Raji (cell line): ENCODE results near the gene MCEMP1.

Experiments used
- POLR2A ChIP-seq: IDR thresholded peaks from 2 replicates; pipeline ENCODE4 v1.6.1; 2011; ENCODE audit warnings: low read depth, low read length, control low read depth; ENCODE audit not compliant: insufficient read depth

The MCEMP1 gene

GRCh38 chr19:7639863-7640348 is 37.0 kb upstream of the MCEMP1 start:
- no peak for TF ChIP-seq POLR2A

DNA sequence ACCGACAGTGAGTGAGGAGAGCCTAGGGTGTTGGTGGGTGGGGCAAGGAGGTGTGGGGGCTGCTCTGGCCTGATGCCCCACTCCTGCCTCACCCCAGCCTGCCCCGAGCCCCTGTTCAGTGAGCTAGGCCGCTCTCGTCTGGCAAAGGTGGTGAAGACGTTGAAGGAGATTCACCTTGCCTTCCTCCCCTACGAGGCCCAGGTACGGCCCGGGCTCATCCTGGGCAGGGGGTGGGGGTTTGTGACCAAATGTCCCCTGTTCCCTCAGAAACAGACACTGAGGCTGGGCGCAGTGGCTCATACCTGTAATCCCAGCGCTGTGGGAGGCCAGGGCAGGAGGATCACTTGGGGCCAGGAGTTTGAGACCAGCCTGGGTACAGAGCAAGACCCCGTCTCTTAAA is 36.1 kb upstream of the MCEMP1 start:
- TF ChIP-seq POLR2A, result no peak

DNA sequence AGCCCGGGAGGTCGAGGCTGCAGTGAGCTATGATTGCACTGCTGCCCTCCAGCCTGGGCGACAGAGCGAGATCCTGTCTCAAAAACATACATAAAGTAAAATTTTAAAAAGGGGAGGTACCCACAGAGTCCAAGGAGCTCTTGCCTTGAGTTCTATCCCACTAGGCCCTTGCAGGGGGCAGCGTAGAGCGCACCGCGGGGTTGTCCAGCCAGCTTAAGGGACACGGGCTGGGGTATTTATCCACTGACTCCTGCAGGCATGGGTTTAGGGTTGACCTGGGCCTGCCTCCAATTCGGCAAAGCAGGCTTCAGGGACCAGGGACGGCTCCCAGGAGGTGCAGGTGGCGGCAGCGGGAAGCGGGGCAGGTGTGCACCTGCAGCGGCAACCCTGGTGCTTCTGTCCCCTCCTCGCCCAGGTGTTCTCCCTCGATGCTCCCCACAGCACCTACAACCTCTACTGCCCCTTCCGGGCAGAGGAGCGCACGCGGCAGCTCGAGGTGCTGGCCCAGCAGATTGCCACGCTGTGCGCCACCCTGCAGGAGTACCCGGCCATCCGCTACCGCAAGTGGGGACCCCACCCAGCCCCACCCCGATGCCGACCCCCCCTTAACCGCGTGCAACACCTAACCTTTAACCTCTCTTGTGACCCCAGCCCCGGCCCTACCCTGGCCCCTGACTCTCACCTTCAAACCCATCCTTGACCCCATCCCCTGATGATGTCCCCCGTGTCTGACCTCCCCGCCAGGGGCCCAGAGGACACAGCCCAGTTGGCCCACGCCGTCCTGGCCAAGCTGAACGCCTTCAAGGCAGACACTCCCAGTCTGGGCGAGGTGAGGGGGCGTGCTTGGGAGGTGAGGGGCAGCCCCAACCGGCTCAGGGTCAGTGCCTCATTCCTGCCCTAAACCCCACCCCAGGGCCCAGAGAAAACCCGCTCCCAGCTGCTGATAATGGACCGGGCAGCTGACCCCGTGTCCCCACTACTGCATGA is 35.3 kb upstream of the MCEMP1 start:
- TF ChIP-seq POLR2A, result no peak

- TF ChIP-seq POLR2A, result no peak
These were observed 34.4 kb upstream of the MCEMP1 start for GRCh38 chr19:7642295-7643030.

- no peak for TF ChIP-seq POLR2A
These were observed 33.9 kb upstream of the MCEMP1 start for GRCh38 chr19:7643031-7643415.

- no peak for TF ChIP-seq POLR2A
These were observed 32.4 kb upstream of the MCEMP1 start for GRCh38 chr19:7644550-7644877.

DNA sequence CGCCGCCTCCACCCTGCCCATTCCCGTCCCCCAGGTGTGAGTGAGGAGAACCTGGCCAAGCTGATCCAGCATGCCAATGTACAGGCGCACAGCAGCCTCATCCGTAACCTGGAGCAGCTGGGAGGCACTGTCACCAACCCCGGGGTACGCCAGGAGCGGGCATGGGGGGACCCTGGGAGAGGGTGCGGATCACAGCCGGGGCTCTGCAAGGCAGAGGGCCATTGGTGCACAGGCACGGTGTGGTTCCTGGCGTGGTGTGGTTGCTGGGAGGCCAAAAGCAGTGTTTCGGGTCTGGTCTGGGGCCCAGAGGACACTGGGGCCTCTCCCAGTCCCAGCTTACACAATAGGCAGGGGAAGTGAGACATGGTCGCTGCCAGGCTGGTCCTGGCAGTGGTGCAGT is 31.7 kb upstream of the MCEMP1 start:
- no peak for TF ChIP-seq POLR2A

DNA sequence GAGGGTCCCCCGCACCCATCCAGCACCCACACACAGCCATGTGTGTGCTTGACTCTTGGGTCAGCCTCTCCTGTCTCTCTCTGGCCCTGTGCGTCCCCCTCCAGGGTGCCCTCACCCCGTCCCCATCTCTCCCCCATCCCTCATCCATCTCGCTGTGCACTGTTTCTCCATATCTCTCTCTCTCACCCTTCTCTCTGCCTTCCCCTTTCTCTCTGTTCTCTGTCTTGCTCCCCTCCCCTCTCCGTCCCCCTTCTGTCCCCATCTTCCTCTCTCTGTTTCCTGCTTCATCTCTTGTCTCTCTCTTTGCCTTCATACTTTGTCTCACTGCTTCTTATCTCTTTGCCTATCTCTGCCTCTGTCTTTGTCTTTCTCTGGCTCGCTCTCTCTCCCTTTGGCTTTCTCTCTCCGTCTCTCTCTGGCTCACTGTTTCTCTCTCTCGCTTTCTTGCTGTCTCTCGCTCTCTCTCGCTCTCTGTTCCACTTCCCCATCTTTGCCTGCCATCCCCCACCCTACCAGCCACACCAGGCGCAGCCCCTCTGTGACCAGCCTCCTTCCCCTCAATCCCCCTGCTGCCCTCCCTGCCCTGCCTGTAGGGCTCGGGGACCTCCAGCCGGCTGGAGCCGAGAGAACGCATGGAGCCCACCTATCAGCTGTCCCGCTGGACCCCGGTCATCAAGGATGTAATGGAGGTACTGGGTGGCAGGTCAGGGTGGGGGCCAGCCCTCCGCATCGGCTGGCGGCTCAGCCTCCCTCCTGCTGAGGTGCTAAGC is 31.0 kb upstream of the MCEMP1 start:
- TF ChIP-seq POLR2A, result no peak

GRCh38 chr19:7646426-7646700 is 30.5 kb upstream of the MCEMP1 start:
- no peak for TF ChIP-seq POLR2A

DNA sequence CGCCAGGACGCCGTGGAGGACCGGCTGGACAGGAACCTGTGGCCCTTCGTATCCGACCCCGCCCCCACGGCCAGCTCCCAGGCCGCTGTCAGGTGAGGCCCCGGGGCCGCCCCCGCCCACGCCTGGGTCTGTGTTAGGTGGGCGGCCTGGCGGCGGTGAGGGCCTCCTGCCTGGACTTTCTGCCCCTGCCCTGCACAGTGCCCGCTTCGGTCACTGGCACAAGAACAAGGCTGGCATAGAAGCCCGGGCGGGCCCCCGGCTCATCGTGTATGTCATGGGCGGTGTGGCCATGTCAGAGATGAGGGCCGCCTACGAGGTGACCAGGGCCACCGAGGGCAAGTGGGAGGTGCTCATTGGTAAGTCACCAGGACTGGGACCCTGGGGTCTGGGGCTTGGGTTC is 29.7 kb upstream of the MCEMP1 start:
- TF ChIP-seq POLR2A, result no peak

DNA sequence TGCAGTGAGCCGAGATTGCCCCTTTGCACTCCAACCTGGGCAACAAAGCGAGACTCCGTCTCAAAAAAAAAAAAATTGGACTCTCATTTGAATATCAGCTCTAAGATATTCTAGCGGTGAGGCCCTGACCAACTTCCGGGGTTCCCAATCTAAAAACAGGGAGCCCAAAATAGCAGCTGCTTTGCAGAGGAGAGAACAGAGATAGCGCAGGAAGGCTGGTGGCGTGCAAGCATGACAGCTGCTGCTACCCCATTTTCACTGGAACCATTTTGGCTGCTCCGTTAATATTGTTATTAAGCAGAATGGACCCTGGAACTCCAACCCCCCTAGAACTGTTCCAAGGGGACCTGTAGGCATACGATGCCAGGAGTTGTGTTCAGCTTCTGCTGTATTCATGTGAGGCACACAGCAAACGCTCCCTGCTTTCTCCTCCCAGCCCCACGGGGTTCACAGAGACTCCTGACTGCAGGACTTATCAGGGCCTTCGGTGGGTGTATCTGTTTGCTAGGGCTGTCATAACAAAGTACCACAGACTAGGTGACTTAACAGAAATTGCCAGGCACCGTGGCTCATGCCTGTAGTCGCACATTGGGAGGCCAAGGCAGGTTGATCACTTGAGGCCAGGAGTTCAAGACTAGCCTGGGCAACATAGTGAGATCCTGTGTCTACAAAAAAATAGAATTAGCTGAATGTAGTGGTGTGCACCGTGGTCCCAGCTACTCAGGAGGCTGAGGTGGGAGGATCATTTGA is 28.4 kb upstream of the MCEMP1 start:
- TF ChIP-seq POLR2A, result no peak

GRCh38 chr19:7650148-7650547 is 26.7 kb upstream of the MCEMP1 start:
- no peak for TF ChIP-seq POLR2A

GRCh38 chr19:7652061-7652641 is 24.7 kb upstream of the MCEMP1 start:
- peak; percentile 33; the same call in 1 of the 2 replicates for TF ChIP-seq POLR2A

GRCh38 chr19:7654401-7654800 is 22.5 kb upstream of the MCEMP1 start:
- TF ChIP-seq POLR2A, result no peak
